Mesendoderm (in vitro differentiated cells): ENCODE measurements around the gene VSNL1.

Source experiments
- DNase-seq: peaks from one replicate; pipeline ENCODE4 v3.0.0; 2013
- H2AK5ac ChIP-seq: 2 replicates; pipeline ENCODE4 v1.6.1; 2013; ENCODE audit warnings: low read length, inconsistent platforms
- H2BK120ac ChIP-seq: 2 replicates; pipeline ENCODE4 v1.6.1; 2013; ENCODE audit warnings: low read depth, mild to moderate bottlenecking, low read length, moderate library complexity, mixed read lengths
- H2BK15ac ChIP-seq: replicated peaks from 2 replicates; pipeline ENCODE4 v1.6.1; 2013; ENCODE audit warnings: low read depth, mild to moderate bottlenecking, moderate library complexity
- H2BK5ac ChIP-seq: 2 replicates; pipeline ENCODE4 v1.6.1; 2013; ENCODE audit warnings: low read length, inconsistent platforms
- H3K18ac ChIP-seq: 2 replicates; pipeline ENCODE4 v1.6.1; 2013; ENCODE audit warnings: mild to moderate bottlenecking, low read length, mixed read lengths
- H3K23ac ChIP-seq: one replicate; pipeline ENCODE4 v1.6.1; 2013; ENCODE audit warnings: low read length
- H3K27ac ChIP-seq: 2 replicates; pipeline ENCODE4 v1.5.1; 2013; ENCODE audit warnings: low read depth, mild to moderate bottlenecking, inconsistent platforms, low read length, moderate library complexity
- H3K27me3 ChIP-seq: 2 replicates; pipeline ENCODE4 v1.6.1; 2013; ENCODE audit warnings: low read length, control low read depth, mild to moderate bottlenecking, inconsistent platforms; ENCODE audit not compliant: insufficient read depth, poor library complexity
- H3K36me3 ChIP-seq: 2 replicates; pipeline ENCODE4 v1.6.1; 2013; ENCODE audit warnings: low read length, inconsistent platforms; ENCODE audit not compliant: control insufficient read depth, insufficient read depth
- H3K4ac ChIP-seq: one replicate; pipeline ENCODE4 v1.6.1; 2013; ENCODE audit warnings: low read depth, mild to moderate bottlenecking, low read length, moderate library complexity
- H3K4me1 ChIP-seq: 2 replicates; pipeline ENCODE4 v1.6.1; 2013; ENCODE audit warnings: low read depth, low read length, inconsistent platforms; ENCODE audit not compliant: control insufficient read depth
- H3K4me2 ChIP-seq: 2 replicates; pipeline ENCODE4 v1.6.1; 2013; ENCODE audit warnings: low read length
- H3K4me3 ChIP-seq: 2 replicates; pipeline ENCODE4 v1.5.1; 2013; ENCODE audit warnings: mild to moderate bottlenecking, low read length
- H3K56ac ChIP-seq: one replicate; pipeline ENCODE4 v1.6.1; 2013; ENCODE audit warnings: low read length
- H3K79me1 ChIP-seq: 2 replicates; pipeline ENCODE4 v1.6.1; 2013; ENCODE audit warnings: low read length, inconsistent platforms
- H3K79me2 ChIP-seq: 2 replicates; pipeline ENCODE4 v1.6.1; 2013; ENCODE audit warnings: mild to moderate bottlenecking, low read length; ENCODE audit not compliant: control insufficient read depth, insufficient read depth
- H3K9ac ChIP-seq: 2 replicates; pipeline ENCODE4 v1.6.1; 2013; ENCODE audit warnings: low read length, inconsistent platforms
- H4K5ac ChIP-seq: one replicate; pipeline ENCODE4 v1.6.1; 2013; ENCODE audit warnings: low read length
- H4K8ac ChIP-seq: one replicate; pipeline ENCODE4 v1.6.1; 2013; ENCODE audit warnings: low read depth, mild to moderate bottlenecking, control low read depth, low read length, moderate library complexity
- WGBS: extraction: QIAGEN DNeasy Blood & Tissue Kit; methylation state at CpG from one replicate; pipeline ENCODE4 v1.1.7; 2013; ENCODE audit warnings: low lambda C conversion rate, missing lambda C conversion rate; ENCODE audit not compliant: insufficient coverage; ENCODE audit errors: extremely low coverage; 5-methylcytosine and 5-hydroxymethylcytosine counted together

VSNL1 gene

GRCh38 chr2:17634997-17635396 is 94.5 kb downstream of the VSNL1 start:
- no peak for DNase-seq

GRCh38 chr2:17636257-17636656 is 95.8 kb downstream of the VSNL1 start:
- no peak overlapping the region for H3K4ac ChIP-seq
- no peaks in the 10 kb centered on the region for H3K79me2 ChIP-seq
- no peak overlapping the region for H3K27ac ChIP-seq
- H3K4me2 ChIP-seq, result no peak overlapping the region
- no peak overlapping the region for H2BK120ac ChIP-seq
- no peak overlapping the region for H3K9ac ChIP-seq
- DNase-seq, result no peak
- H3K27me3 ChIP-seq, result no peaks in the 10 kb centered on the region
- WGBS, result no CpG with 5 or more reads among the region's 3 CpGs
- H3K18ac ChIP-seq, result no peak overlapping the region
- no peak overlapping the region for H2AK5ac ChIP-seq
- no peak overlapping the region for H3K56ac ChIP-seq
- H4K5ac ChIP-seq, result no peak overlapping the region
- no peak overlapping the region for H4K8ac ChIP-seq
- no peak overlapping the region for H3K4me3 ChIP-seq
- no peak overlapping the region for H2BK5ac ChIP-seq
- H3K23ac ChIP-seq, result no peak overlapping the region
- no peaks in the 10 kb centered on the region for H3K36me3 ChIP-seq
- H3K4me1 ChIP-seq, result no peaks in the 10 kb centered on the region
- no peak overlapping the region for H2BK15ac ChIP-seq
- H3K79me1 ChIP-seq, result no peaks in the 10 kb centered on the region

More at GRCh38 chr2:17634997-17635396, 94.5 kb downstream of the VSNL1 start:
- no peak overlapping the region for H3K4ac ChIP-seq
- H3K36me3 ChIP-seq, result no peaks in the 10 kb centered on the region
- no peak overlapping the region for H3K4me2 ChIP-seq
- no peak overlapping the region for H3K23ac ChIP-seq
- no peaks in the 10 kb centered on the region for H3K79me1 ChIP-seq
- no peak overlapping the region for H3K56ac ChIP-seq
- no peak overlapping the region for H3K18ac ChIP-seq
- no peaks in the 10 kb centered on the region for H3K4me1 ChIP-seq
- no peaks in the 10 kb centered on the region for H3K79me2 ChIP-seq
- WGBS, result no CpG with 5 or more reads among the region's 4 CpGs
- no peak overlapping the region for H3K9ac ChIP-seq
- no peak overlapping the region for H2BK5ac ChIP-seq
- H4K5ac ChIP-seq, result no peak overlapping the region
- no peak overlapping the region for H2BK15ac ChIP-seq
- no peak overlapping the region for H2BK120ac ChIP-seq
- no peak overlapping the region for H3K4me3 ChIP-seq
- H2AK5ac ChIP-seq, result no peak overlapping the region
- no peak overlapping the region for H4K8ac ChIP-seq
- H3K27me3 ChIP-seq, result no peaks in the 10 kb centered on the region
- no peak overlapping the region for H3K27ac ChIP-seq

- H2AK5ac ChIP-seq, result no peak overlapping the region
- H3K27ac ChIP-seq, result no peak overlapping the region
- DNase-seq, result no peak
- H3K23ac ChIP-seq, result no peak overlapping the region
- H3K4me2 ChIP-seq, result no peak overlapping the region
- no peak overlapping the region for H3K9ac ChIP-seq
- H2BK120ac ChIP-seq, result no peak overlapping the region
- no peak overlapping the region for H3K4ac ChIP-seq
- H3K79me2 ChIP-seq, result no peaks in the 10 kb centered on the region
- no peak overlapping the region for H3K18ac ChIP-seq
- no peak overlapping the region for H2BK15ac ChIP-seq
- no peak overlapping the region for H3K56ac ChIP-seq
- H3K27me3 ChIP-seq, result no peaks in the 10 kb centered on the region
- H3K4me3 ChIP-seq, result no peak overlapping the region
- H2BK5ac ChIP-seq, result no peak overlapping the region
- H3K79me1 ChIP-seq, result no peaks in the 10 kb centered on the region
- WGBS, result no CpG with 5 or more reads among the region's 8 CpGs
- no peaks in the 10 kb centered on the region for H3K4me1 ChIP-seq
- no peak overlapping the region for H4K5ac ChIP-seq
- no peaks in the 10 kb centered on the region for H3K36me3 ChIP-seq
- H4K8ac ChIP-seq, result no peak overlapping the region
Measured at GRCh38 chr2:17637131-17637906, 96.8 kb downstream of the VSNL1 start.

GRCh38 chr2:17638196-17638743 is 97.8 kb downstream of the VSNL1 start:
- H3K27me3 ChIP-seq, result no peaks in the 10 kb centered on the region
- H3K4ac ChIP-seq, result no peak overlapping the region
- H3K27ac ChIP-seq, result no peak overlapping the region
- H4K5ac ChIP-seq, result no peak overlapping the region
- no peak overlapping the region for H3K9ac ChIP-seq
- no peak overlapping the region for H3K4me3 ChIP-seq
- H4K8ac ChIP-seq, result no peak overlapping the region
- no peaks in the 10 kb centered on the region for H3K79me2 ChIP-seq
- no peak overlapping the region for H3K56ac ChIP-seq
- no CpG with 5 or more reads among the region's 7 CpGs for WGBS
- no peaks in the 10 kb centered on the region for H3K36me3 ChIP-seq
- no peak overlapping the region for H3K18ac ChIP-seq
- no peak overlapping the region for H2BK5ac ChIP-seq
- H2BK120ac ChIP-seq, result no peak overlapping the region
- no peak overlapping the region for H3K23ac ChIP-seq
- H3K79me1 ChIP-seq, result no peaks in the 10 kb centered on the region
- no peak overlapping the region for H3K4me2 ChIP-seq
- DNase-seq, result no peak
- no peak overlapping the region for H2BK15ac ChIP-seq
- no peak overlapping the region for H2AK5ac ChIP-seq
- H3K4me1 ChIP-seq, result no peaks in the 10 kb centered on the region

GRCh38 chr2:17640406-17640805 is 99.9 kb downstream of the VSNL1 start:
- WGBS, result no CpG with 5 or more reads among the region's 2 CpGs

More at GRCh38 chr2:17640406-17640805, 99.9 kb downstream of the VSNL1 start:
- no peak overlapping the region for H3K18ac ChIP-seq
- H4K5ac ChIP-seq, result no peak overlapping the region
- H2AK5ac ChIP-seq, result no peak overlapping the region
- H2BK120ac ChIP-seq, result no peak overlapping the region
- no peaks in the 10 kb centered on the region for H3K36me3 ChIP-seq
- no peak overlapping the region for H3K27ac ChIP-seq
- no peaks in the 10 kb centered on the region for H3K79me1 ChIP-seq
- DNase-seq, result no peak
- no peak overlapping the region for H3K4ac ChIP-seq
- no peak overlapping the region for H4K8ac ChIP-seq
- H3K27me3 ChIP-seq, result no peaks in the 10 kb centered on the region
- no peaks in the 10 kb centered on the region for H3K4me1 ChIP-seq
- H2BK15ac ChIP-seq, result no peak overlapping the region
- H3K9ac ChIP-seq, result no peak overlapping the region
- H3K4me2 ChIP-seq, result no peak overlapping the region
- no peak overlapping the region for H3K56ac ChIP-seq
- no peak overlapping the region for H3K4me3 ChIP-seq
- no peak overlapping the region for H2BK5ac ChIP-seq
- no peaks in the 10 kb centered on the region for H3K79me2 ChIP-seq
- no peak overlapping the region for H3K23ac ChIP-seq
